HepG2 (cell line): ENCODE measurements around the gene ATG2A. TPM values are rescaled to one million over a fixed set of nuclear protein-coding genes. Genes with fewer than 3 reads are reported as not detected.

Source experiments
- ATF7 ChIP-seq, 2 experiments: fragments of 450-650 bp in 1 of 2; sonication (generic) in 1 of 2; formaldehyde crosslinking in 1 of 2; IDR thresholded peaks; 2 replicates each; pipeline versions ENCODE4 v1.4.0 to v1.6.1; 2016 to 2020; ENCODE audit warnings: antibody characterized with exemption in 1 of 2, mild to moderate bottlenecking in 1 of 2, missing genetic modification reagents in 1 of 2
- DPF2 ChIP-seq: sonication (generic); formaldehyde crosslinking; IDR thresholded peaks from 2 replicates; pipeline ENCODE4 v1.4.0; 2020; ENCODE audit warnings: mild to moderate bottlenecking, low read depth, missing genetic modification reagents, borderline replicate concordance
- ETV5 ChIP-seq: IDR thresholded peaks from 2 replicates; pipeline ENCODE4 v1.6.1; 2018; ENCODE audit warnings: missing biosample characterization, missing genetic modification reagents, inconsistent platforms, borderline replicate concordance
- HCFC1 ChIP-seq: fragments of 150-350 bp; IDR thresholded peaks from 2 replicates; pipeline ENCODE4 v1.6.1; 2014; ENCODE audit warnings: low read depth, low read length
- HOXA5 ChIP-seq: sonication (generic); formaldehyde crosslinking; IDR thresholded peaks from 2 replicates; pipeline ENCODE4 v1.4.0; 2020; ENCODE audit warnings: missing genetic modification reagents
- KLF13 ChIP-seq: sonication (generic); formaldehyde crosslinking; IDR thresholded peaks from 2 replicates; pipeline ENCODE4 v1.4.0; 2020; ENCODE audit warnings: mild to moderate bottlenecking, missing genetic modification reagents
- NFYC ChIP-seq: IDR thresholded peaks from 2 replicates; pipeline ENCODE4 v1.6.1; 2016; ENCODE audit warnings: missing genetic modification reagents, missing compliant biosample characterization
- PCBP1 ChIP-seq: fragments of 200-400 bp; formaldehyde crosslinking; IDR thresholded peaks from 2 replicates; pipeline ENCODE4 v1.6.1; 2017; ENCODE audit warnings: mild to moderate bottlenecking, low read depth, low read length, borderline replicate concordance
- SOX6 ChIP-seq, 2 experiments: fragments of 450-650 bp in 1 of 2; sonication (generic) in 1 of 2; formaldehyde crosslinking in 1 of 2; IDR thresholded peaks; 2 replicates each; pipeline versions ENCODE4 v1.4.0 to v1.6.1; 2017 to 2020; ENCODE audit warnings: antibody characterized with exemption in 1 of 2, mild to moderate bottlenecking in 1 of 2, missing genetic modification reagents in 1 of 2
- SP1 ChIP-seq, 2 experiments: fragments of 450-650 bp in 1 of 2; sonication (generic) in 1 of 2; formaldehyde crosslinking in 1 of 2; IDR thresholded peaks; 2 replicates each; pipeline versions ENCODE4 v1.4.0 to v1.6.1; 2016 to 2020; ENCODE audit warnings: missing genetic modification reagents in 1 of 2
- SRSF1 ChIP-seq: fragments of 200-400 bp; formaldehyde crosslinking; optimal IDR thresholded peaks from 2 replicates; pipeline ENCODE3; 2017; ENCODE audit warnings: mild to moderate bottlenecking, low read depth, low read length, moderate library complexity
- TBP ChIP-seq: sonication (generic); formaldehyde crosslinking; IDR thresholded peaks from 2 replicates; pipeline ENCODE4 v1.5.0; 2020; ENCODE audit warnings: missing genetic modification reagents
- TGIF2 ChIP-seq: IDR thresholded peaks from 2 replicates; pipeline ENCODE4 v1.6.1; 2016; ENCODE audit warnings: control low read depth, missing compliant biosample characterization
- ZFY ChIP-seq: sonication (generic); formaldehyde crosslinking; IDR thresholded peaks from 2 replicates; pipeline ENCODE4 v1.4.0; 2020; ENCODE audit warnings: missing genetic modification reagents
- ZMYM3 ChIP-seq: sonication (generic); formaldehyde crosslinking; IDR thresholded peaks from 2 replicates; pipeline ENCODE4 v1.5.1; 2020; ENCODE audit warnings: mild to moderate bottlenecking, missing genetic modification reagents
- ZNF230 ChIP-seq: sonication (generic); formaldehyde crosslinking; IDR thresholded peaks from 2 replicates; pipeline ENCODE4 v1.4.0; 2020; ENCODE audit warnings: mild to moderate bottlenecking, missing genetic modification reagents
- ZNF317 ChIP-seq: sonication (generic); formaldehyde crosslinking; IDR thresholded peaks from 2 replicates; pipeline ENCODE4 v1.5.0; 2020; ENCODE audit warnings: mild to moderate bottlenecking, missing genetic modification reagents
- ZNF598 ChIP-seq: sonication (generic); formaldehyde crosslinking; IDR thresholded peaks from 2 replicates; pipeline ENCODE4 v1.5.1; 2020; ENCODE audit warnings: mild to moderate bottlenecking, missing genetic modification reagents, borderline replicate concordance
- polyA plus RNA-seq, 8 experiments: library from polyadenylated mRNA; depleted of rRNA in 3 of 8; stranded (reverse) in 7 of 8; unstranded in 1 of 8; fragments of >200 nt; fragmentation: Illumina TruSeq in 4 of 8; extraction: Trizol in 4 of 8; gene quantifications; 2 replicates each; pipeline versions ENCODE4 v1.2.1 to v1.2.3, GENCODE V29; 2011 to 2016; ENCODE audit warnings: low read depth in 4 of 8, missing spikeins in 1 of 8, mixed read lengths in 1 of 8; ENCODE audit not compliant: insufficient read depth in 1 of 8
- total RNA-seq, 5 experiments: library from RNA; depleted of rRNA; stranded (reverse); fragments of >200 nt; fragmentation: Illumina TruSeq; extraction: Trizol; gene quantifications; 2 replicates each; pipeline ENCODE4 v1.2.3, GENCODE V29; 2016; ENCODE audit warnings: low read depth in 1 of 5
- TF ChIP-seq, protein P1 (sequence below): sonication (generic); formaldehyde crosslinking; IDR thresholded peaks from 2 replicates; pipeline ENCODE4 v1.8.0; 2022; ENCODE audit warnings: low read depth, missing genetic modification reagents
- TF ChIP-seq, protein P2 (sequence below): sonication (generic); formaldehyde crosslinking; IDR thresholded peaks from 2 replicates; pipeline ENCODE4 v1.4.0; 2020; ENCODE audit warnings: mild to moderate bottlenecking, missing genetic modification reagents
- TF ChIP-seq, protein P3 (sequence below): sonication (generic); formaldehyde crosslinking; IDR thresholded peaks from 2 replicates; pipeline ENCODE4 v1.9.0; 2021; ENCODE audit warnings: missing genetic modification reagents, mild to moderate bottlenecking, borderline replicate concordance
- TF ChIP-seq, protein P4 (sequence below): sonication (generic); formaldehyde crosslinking; IDR thresholded peaks from 2 replicates; pipeline ENCODE4 v1.5.0; 2020; ENCODE audit warnings: missing genetic modification reagents
- TF ChIP-seq, protein P5 (sequence below): sonication (generic); formaldehyde crosslinking; IDR thresholded peaks from 2 replicates; pipeline ENCODE4 v1.8.0; 2023; ENCODE audit warnings: mild to moderate bottlenecking, missing genetic modification reagents

ATG2A gene
- total and polyA plus RNA-seq, 2 of the 13 experiments (the other 11 are each of a cell fraction or from before 2014, with no cell fraction given): 6.7 to 8.0 TPM

DNA sequence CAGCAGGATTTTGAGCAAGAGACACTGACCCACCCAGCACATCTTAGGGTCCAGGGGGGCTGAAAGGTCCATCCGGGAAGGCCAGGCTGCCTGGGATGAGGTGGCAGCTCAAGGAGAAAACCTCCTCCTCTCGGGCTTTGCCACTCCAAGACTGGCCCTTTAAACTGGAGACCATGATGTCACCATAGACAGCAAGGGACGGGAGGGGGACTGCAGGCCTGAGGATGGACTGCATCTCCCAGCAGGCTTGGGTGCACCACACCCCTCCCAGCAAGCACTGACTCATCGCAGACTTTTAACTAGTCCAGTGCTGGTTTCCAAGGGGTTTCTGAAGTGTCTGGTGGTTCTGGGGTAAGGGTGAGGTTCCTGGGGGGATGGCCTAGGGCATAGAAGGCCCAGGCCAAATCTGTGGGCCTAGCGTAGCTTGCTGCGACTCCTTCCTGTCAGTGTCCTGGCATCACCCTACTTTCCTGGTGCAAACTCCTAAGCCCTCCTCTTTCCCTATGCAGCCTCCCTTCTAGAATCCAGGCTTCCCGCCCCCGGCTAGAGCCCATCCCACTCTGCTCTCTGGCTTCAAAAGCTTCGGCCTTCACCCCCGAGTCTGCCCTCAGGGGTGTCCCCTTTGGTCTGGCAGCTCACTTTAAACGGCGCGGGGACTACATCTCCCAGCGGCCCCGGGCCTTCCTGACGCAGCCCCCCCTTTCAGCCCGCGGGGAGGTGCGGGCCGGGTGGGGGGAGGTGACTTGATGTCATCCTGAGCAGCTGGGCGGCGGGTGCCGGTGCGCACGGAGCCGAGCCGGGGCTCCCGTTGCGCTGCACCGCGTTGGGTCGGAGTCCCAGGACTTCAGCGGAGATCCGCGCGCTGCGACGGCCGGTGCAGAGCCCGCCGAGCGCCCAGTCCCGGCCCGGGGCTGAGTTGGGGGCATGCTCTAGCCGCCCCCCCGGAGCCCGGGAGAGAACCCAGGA lies 7.2 kb upstream of the ATG2A start, which contains the start of gene PPP2R5B (continued):
- TF ChIP-seq TGIF2 (CRISPR knock-in tag): peak; percentile 87; the same call in 1 of the 2 replicates
- TF ChIP-seq, protein P1, sequence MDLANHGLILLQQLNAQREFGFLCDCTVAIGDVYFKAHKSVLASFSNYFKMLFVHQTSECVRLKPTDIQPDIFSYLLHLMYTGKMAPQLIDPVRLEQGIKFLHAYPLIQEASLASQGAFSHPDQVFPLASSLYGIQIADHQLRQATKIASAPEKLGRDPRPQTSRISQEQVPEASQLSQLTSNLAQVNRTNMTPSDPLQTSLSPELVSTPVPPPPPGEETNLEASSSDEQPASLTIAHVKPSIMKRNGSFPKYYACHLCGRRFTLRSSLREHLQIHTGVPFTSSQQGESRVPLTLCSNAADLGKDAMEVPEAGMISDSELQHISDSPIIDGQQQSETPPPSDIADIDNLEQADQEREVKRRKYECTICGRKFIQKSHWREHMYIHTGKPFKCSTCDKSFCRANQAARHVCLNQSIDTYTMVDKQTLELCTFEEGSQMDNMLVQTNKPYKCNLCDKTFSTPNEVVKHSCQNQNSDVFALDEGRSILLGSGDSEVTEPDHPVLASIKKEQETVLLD (CRISPR knock-in tag): peak; percentile 58; the same call in 1 of the 2 replicates
- TF ChIP-seq ZFY (CRISPR knock-in tag): peak; percentile 77
- no peak; the same call in 1 of the 2 replicates for TF ChIP-seq HOXA5 (CRISPR knock-in tag)
- peak; percentile 86 for TF ChIP-seq HCFC1
- no peak for TF ChIP-seq DPF2 (CRISPR knock-in tag)
- peak; percentile 54; the same call in 1 of the 2 replicates for TF ChIP-seq ETV5 (CRISPR knock-in tag)
- TF ChIP-seq ZNF230 (CRISPR knock-in tag): no peak
- TF ChIP-seq, protein P2, sequence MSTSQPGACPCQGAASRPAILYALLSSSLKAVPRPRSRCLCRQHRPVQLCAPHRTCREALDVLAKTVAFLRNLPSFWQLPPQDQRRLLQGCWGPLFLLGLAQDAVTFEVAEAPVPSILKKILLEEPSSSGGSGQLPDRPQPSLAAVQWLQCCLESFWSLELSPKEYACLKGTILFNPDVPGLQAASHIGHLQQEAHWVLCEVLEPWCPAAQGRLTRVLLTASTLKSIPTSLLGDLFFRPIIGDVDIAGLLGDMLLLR (CRISPR knock-in tag): peak; percentile 73; the same call in 1 of the 2 replicates
- TF ChIP-seq, protein P3, sequence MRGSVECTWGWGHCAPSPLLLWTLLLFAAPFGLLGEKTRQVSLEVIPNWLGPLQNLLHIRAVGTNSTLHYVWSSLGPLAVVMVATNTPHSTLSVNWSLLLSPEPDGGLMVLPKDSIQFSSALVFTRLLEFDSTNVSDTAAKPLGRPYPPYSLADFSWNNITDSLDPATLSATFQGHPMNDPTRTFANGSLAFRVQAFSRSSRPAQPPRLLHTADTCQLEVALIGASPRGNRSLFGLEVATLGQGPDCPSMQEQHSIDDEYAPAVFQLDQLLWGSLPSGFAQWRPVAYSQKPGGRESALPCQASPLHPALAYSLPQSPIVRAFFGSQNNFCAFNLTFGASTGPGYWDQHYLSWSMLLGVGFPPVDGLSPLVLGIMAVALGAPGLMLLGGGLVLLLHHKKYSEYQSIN (CRISPR knock-in tag): no peak
- TF ChIP-seq, protein P4, sequence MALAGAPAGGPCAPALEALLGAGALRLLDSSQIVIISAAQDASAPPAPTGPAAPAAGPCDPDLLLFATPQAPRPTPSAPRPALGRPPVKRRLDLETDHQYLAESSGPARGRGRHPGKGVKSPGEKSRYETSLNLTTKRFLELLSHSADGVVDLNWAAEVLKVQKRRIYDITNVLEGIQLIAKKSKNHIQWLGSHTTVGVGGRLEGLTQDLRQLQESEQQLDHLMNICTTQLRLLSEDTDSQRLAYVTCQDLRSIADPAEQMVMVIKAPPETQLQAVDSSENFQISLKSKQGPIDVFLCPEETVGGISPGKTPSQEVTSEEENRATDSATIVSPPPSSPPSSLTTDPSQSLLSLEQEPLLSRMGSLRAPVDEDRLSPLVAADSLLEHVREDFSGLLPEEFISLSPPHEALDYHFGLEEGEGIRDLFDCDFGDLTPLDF (CRISPR knock-in tag): peak; percentile 67; the same call in 1 of the 2 replicates
- TF ChIP-seq, protein P5, sequence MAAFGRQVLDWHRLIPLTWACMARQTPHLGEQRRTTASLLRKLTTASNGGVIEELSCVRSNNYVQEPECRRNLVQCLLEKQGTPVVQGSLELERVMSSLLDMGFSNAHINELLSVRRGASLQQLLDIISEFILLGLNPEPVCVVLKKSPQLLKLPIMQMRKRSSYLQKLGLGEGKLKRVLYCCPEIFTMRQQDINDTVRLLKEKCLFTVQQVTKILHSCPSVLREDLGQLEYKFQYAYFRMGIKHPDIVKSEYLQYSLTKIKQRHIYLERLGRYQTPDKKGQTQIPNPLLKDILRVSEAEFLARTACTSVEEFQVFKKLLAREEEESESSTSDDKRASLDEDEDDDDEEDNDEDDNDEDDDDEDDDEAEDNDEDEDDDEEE (CRISPR knock-in tag): peak; percentile 80; the same call in 1 of the 2 replicates
- TF ChIP-seq SOX6 (IDR thresholded peaks at IDR 0.05): no peak
- TF ChIP-seq SOX6 (CRISPR knock-in tag; IDR thresholded peaks at IDR 0.05): peak; percentile 52; the same call in 1 of the 2 replicates
- peak; percentile 87 for TF ChIP-seq ATF7 (IDR thresholded peaks at IDR 0.05)
- TF ChIP-seq ATF7 (CRISPR knock-in tag; IDR thresholded peaks at IDR 0.05): peak; percentile 95
- TF ChIP-seq ZNF598 (CRISPR knock-in tag): 0 out of 2 replicates have a peak, but pooled peaks have one; percentile 18
- TF ChIP-seq PCBP1: peak; percentile 19; the same call in 1 of the 2 replicates
- TF ChIP-seq ZNF317: peak; percentile 47; the same call in 1 of the 2 replicates
- TF ChIP-seq KLF13 (CRISPR knock-in tag): no peak
- peak; percentile 30; the same call in 1 of the 2 replicates for TF ChIP-seq ZMYM3 (CRISPR knock-in tag)
- TF ChIP-seq SRSF1: peak; percentile 88
- peak; percentile 42 for TF ChIP-seq NFYC (CRISPR knock-in tag)
- no peak; the same call in 1 of the 2 replicates for TF ChIP-seq TBP (CRISPR knock-in tag)
- no peak for TF ChIP-seq SP1 (IDR thresholded peaks at IDR 0.05)
- peak; percentile 74 for TF ChIP-seq SP1 (CRISPR knock-in tag; IDR thresholded peaks at IDR 0.05)
